SIG-M5 treated with dmso at 0.1 percent for 504 hours (cell line): ENCODE results near the gene EPG5.

Source experiments
- DNase-seq: peaks from one replicate; lab custom pipeline; 2025; ENCODE audit not compliant: unreplicated experiment; lab: John Stamatoyannopoulos, UW

EPG5 gene

GRCh38 chr18:45920367-45920766, 46.8 kb downstream of the EPG5 start:
- DNase-seq = no peak

GRCh38 chr18:45916302-45916701, 50.8 kb downstream of the EPG5 start:
- DNase-seq = no peak

GRCh38 chr18:45913276-45913675, 53.9 kb downstream of the EPG5 start:
- no peak for DNase-seq

GRCh38 chr18:45910405-45911023, 56.6 kb downstream of the EPG5 start:
- peak; percentile 14 for DNase-seq

- DNase-seq = no peak
Measured at GRCh38 chr18:45901654-45902210, 65.4 kb downstream of the EPG5 start.

GRCh38 chr18:45900623-45901022, 66.5 kb downstream of the EPG5 start:
- no peak for DNase-seq

GRCh38 chr18:45896991-45897390, 70.1 kb downstream of the EPG5 start:
- no peak for DNase-seq

GRCh38 chr18:45896452-45896851, 70.7 kb downstream of the EPG5 start:
- DNase-seq = no peak

GRCh38 chr18:45895339-45895738, 71.8 kb downstream of the EPG5 start:
- DNase-seq = no peak

- DNase-seq = no peak
Measured at GRCh38 chr18:45894818-45895217, 72.3 kb downstream of the EPG5 start.

- DNase-seq = no peak
Measured at GRCh38 chr18:45891806-45892205, 75.3 kb downstream of the EPG5 start.

GRCh38 chr18:45890606-45891005, 76.5 kb downstream of the EPG5 start:
- DNase-seq = peak; percentile 79

GRCh38 chr18:45889419-45890064, 77.6 kb downstream of the EPG5 start:
- DNase-seq = no peak

GRCh38 chr18:45887585-45887984, 79.5 kb downstream of the EPG5 start:
- DNase-seq = no peak

- no peak for DNase-seq
Measured at GRCh38 chr18:45880876-45881558, 86.1 kb downstream of the EPG5 start.

- peak; percentile 26 for DNase-seq
Measured at GRCh38 chr18:45879681-45880655, 87.2 kb downstream of the EPG5 start.

- DNase-seq = no peak
Measured at GRCh38 chr18:45877403-45877802, 89.7 kb downstream of the EPG5 start.

- no peak for DNase-seq
Measured at GRCh38 chr18:45876161-45876560, 91.0 kb downstream of the EPG5 start.

- no peak for DNase-seq
Measured at GRCh38 chr18:45874491-45875184, 92.5 kb downstream of the EPG5 start.

GRCh38 chr18:45871431-45872084, 95.6 kb downstream of the EPG5 start:
- no peak for DNase-seq
